ENCODE measurements around the gene HELLS.

DNA sequence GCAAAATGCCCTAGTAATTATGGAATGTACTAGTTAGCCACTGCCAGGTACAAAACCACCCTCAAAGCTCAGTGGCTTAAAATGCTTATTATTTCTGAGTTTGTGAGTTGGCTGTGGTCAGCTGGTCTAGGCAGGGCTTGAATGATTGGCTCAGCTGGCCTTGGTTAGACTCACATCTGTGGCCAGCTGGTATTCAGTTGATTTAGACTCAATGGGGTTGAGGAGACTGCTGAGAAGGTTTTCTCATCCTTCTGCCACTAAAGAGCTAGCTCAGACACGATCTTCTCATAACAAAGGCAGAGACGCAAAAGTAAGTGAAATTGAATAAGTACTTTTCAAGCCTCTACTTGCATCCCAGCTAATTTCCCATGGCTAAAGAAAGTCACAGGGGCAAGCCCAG is 80.9 kb downstream of the HELLS start:
- TF ChIP-seq, protein P1, sequence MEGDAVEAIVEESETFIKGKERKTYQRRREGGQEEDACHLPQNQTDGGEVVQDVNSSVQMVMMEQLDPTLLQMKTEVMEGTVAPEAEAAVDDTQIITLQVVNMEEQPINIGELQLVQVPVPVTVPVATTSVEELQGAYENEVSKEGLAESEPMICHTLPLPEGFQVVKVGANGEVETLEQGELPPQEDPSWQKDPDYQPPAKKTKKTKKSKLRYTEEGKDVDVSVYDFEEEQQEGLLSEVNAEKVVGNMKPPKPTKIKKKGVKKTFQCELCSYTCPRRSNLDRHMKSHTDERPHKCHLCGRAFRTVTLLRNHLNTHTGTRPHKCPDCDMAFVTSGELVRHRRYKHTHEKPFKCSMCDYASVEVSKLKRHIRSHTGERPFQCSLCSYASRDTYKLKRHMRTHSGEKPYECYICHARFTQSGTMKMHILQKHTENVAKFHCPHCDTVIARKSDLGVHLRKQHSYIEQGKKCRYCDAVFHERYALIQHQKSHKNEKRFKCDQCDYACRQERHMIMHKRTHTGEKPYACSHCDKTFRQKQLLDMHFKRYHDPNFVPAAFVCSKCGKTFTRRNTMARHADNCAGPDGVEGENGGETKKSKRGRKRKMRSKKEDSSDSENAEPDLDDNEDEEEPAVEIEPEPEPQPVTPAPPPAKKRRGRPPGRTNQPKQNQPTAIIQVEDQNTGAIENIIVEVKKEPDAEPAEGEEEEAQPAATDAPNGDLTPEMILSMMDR (IDR thresholded peaks at IDR 0.05): no peak
- no peak for TF ChIP-seq POLR2A (IDR thresholded peaks at IDR 0.05)
